HTERT RPE-1 (cell line): Measurements from ENCODE around the gene FMC1.
"Not testable (repeated sequence)": the region's sequence is repeated elsewhere in the genome, so short reads cannot be mapped to it uniquely, and the experiment has no call there.

Experiments used
- in situ Hi-C: fragments of 300-500 bp; cut with MboI; formaldehyde crosslinking; loops from 4 replicates; pipeline ENCODE4 v1.14.3; 2020; ENCODE audit warnings: low sequenced_read_pairs

Gene FMC1

DNA sequence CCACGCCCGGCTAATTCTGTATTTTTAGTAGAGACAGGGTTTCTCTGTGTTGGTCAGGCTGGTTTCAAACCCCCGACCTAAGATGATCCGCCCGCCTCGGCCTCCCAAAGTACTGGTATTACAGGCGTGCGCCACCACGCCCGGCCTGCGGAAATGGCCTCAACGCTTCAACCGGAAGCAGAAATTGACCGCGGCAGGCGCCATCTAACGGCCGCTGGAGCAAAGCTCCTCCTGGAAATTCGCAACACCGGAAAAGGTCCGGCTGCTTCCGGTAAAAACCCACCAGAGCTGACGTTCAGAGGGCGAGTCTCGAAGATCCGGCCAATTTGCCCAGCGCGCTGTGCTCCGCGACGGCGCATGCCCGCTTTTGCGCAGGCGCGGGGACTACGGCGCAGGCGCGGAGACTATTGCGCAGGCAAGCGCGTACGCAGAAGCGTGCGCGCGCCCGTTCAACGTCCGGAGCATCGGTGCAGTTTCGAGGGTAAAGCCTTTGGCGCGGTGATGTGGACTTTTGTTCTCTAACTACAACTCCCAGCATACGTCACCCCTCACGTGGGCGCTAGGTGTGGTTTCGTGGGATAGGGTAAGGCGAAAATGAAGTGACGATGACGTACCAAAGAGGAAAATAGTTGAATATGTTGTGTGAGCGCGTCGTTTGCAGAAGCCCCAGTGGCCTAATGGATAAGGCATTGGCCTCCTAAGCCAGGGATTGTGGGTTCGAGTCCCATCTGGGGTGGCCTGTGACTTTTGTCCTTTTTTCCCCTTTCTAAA, 915 bp upstream of the FMC1 start:
- in situ Hi-C loops = no loop called here

DNA sequence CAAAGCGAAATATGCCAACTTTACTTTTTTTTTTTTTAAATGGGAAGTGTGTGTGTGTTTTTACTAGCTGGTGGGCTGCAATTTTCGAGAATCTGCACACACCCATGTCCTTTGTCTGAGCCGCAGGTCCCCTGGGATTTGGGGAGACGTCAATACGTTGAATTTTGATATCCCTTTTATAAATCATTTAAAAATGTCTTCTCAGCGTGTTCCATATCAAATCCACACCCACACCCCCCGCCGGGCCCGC, 404 bp upstream of the FMC1 start:
- in situ Hi-C loops = no loop called here

DNA sequence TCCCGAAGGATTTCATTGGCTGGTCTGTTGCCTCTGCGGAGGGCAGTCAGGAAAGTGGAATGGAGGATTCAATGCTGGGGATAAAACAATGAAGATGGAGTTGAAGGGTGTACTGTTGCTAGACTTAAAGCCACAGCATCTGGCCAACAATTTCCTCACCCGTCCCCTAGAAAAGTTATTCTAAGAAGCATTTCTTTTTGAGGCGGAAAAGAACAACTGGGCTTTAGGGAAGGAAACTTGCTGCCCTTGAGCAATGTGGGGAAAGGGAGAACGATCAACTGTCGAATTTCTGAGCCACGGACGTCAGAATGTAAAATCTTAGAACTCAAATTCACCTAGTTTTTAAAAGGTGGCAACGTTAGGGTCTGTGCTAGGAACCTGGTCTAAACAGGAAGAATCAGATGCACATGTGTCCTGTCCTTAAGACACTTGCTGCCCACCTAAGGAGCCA, 664 bp downstream of the FMC1 start:
- in situ Hi-C loops = no loop called here

DNA sequence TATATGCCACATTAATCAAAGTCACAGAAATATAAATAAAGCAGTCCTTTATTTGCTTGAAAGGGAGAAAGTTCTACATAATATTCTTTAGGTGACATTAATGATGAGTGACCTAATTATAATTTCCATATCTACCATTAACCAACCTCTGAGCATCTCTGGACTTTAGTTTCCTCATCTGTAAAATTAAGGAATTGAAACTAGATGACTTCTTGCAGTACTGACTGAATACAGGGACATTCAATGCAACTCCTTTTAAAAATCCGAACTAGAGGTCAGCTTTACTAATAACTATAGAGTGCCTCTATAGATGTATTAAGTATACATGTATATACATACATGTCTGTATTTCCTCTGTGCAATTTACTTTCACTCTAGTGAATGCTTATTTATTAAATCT, 3.9 kb downstream of the FMC1 start:
- in situ Hi-C loops = no loop called here

DNA sequence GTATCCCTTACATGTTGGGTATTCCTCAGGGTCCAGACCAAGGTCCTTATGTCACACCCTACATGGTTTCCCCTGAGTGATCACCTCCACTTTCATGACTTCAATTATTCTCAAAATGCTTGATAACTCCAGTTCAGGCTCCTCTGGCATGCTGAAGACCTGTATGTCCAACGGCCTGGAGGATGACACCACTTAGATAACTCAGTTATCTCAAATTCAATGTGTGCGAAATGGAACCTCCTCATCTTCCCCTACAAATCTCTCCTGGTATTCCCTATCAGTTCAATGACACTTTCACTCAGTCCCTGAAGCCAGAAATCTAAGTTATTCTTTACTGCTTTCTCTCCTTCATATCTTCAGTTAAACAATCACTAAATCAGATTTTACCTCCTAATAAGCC, 9.9 kb downstream of the FMC1 start:
- in situ Hi-C loops = no loop called here

DNA sequence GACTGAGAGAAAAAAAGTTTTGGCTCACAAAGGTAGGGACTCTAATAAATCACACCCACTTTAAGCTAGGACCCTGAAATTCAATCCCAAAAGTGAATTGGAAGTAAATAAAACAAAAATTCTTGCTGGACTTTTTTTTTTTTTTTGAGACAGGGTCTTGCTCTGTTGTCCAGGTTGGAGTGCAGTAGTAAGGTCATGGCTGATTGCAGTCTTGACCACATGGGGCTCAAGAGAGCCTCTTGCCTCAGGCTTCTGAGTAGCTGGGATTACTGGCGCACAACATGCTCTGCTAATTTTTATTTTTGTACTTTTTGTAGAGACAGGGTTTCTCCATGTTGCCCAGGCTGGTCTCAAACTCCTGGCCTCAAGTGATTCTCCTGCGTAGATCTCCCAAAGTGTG, 13.6 kb downstream of the FMC1 start:
- in situ Hi-C loops = no loop called here

DNA sequence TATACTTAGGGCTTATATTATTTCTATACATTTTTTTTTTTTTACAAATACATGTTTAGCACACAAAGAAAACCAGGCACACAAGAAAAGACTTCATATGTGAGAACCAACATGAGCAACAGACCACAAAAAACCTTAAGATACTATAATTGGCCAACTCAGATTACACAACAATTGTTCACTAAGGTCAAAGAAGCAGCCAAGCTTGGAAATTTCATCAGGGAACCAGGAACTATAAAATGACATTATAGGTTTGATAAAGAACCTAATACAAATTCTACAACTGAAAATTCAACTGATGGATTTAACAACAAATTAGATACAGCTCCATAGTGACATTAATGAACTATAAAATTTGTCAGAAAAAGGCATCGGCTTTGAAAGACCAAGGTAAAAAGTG, 14.2 kb downstream of the FMC1 start:
- in situ Hi-C loops = no loop called here

DNA sequence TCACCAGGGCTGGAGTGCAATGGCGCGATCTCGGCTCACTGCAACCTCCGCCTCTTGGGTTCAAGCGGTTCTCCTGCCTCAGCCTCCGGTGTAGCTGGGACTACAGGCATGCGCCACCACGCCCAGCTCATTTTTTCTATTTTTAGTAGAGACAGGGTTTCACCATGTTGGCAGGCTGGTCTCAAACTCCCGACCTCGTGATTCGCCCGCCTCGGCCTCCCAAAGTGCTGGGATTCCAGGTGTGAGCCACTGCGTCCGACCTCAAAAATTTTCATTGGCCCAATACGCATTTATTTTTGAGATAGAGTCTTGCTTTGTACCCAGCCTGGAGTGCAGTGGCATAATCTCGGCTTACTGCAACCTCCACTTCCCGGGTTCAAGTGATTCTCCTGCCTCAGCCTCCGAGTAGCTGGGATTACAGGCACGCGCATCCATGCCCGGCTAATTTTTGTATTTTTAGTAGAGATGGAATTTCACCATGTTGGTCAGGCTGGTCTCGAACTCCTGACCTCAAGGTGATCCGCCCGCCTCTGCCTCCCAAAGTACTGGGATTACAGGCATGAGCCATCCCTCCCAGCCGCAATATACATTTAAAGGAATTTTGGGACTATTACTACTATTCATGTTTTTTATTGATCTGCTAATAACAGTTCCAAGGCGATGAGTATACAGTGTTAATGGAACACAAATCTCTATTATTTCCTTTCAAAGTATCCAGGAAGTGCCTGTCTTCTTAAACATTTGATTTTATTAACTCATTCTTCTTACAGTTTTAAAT, 16.8 kb downstream of the FMC1 start:
- in situ Hi-C loops = not testable (repeated sequence)

DNA sequence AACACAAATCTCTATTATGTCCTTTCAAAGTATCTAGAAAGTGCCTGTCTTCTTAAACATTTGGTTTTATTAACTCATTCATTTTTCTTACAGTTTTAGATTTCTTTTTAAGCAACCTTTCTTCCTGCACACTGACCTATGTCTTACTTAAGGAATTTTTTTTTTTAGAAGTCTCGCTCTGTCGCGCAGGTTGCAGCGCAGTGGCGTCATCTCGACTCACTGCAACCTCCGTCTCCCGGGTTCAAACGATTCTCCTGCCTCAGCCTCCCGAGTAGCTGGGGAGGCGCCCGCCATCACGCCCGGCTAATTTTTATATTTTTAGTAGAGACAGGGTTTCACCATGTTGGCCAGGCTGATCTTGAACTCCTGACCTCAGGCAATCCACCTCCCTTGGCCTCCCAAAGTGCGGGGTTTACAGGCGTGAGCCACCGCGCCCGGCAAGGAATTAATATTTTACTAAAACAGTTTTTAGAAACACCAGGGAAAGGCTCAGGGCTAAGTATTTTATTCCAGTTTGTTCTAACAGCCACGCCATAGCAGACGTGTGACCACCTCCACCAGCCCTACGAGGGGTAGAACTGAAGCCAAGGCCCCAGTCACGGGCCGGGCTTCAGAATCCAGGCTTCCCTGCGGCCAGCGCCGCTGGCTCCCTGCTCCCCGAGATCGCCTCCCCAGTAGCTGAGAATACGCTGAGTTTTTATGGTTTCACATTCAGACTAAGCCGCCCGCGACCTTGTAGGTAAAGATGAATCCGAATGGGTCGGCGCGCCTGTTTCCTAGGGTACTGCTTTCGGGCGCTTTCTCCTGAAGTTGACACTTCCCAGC, 17.6 kb downstream of the FMC1 start:
- in situ Hi-C loops = no loop called here

DNA sequence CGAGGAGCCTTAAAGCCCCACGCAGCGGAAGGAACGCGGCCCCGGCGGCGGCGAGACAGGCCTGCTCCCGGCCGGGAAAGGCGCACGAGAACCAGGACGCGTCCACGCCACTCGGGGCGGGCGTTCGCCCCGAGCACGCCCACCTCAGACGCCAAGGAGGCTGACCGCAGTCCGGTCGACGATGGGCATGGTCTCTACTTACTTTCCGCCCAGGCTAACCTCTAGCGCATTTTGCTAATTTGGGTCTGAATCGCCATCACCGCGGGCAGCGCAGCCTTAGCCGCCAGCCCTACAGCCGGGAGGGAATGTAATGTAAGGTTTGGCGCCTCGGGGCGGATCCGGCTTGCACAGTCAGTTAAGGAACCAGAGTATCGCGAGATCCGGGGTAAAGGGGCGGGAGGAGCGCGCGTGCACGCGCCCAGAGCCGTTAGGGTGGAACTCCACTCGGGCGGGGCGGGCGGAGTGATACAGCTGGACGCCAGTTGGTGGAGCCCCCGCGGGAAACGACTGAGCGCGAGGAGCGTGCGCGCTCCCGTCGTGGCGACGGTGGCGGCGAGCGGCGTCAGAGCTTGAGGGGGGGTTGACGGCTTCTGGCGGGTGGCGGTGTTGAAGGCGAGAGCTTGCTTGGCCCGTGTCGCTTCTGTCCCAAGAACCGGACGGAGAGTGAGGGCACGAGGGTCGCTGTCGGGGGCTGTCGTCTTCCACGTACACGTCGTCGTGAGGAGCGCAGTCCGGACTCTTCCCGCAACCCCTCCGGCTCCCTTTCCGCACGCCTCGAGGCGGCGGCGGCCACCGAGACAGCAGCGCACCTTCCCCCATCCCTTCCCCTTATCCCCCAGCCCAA, 18.5 kb downstream of the FMC1 start, which contains the start of gene LUC7L2:
Gene LUC7L2 (plus strand): TSS at position 529 of the 844 bp plus-strand sequence. CDS start 368 bp downstream, outside the sequence.
- in situ Hi-C loops = no loop called here

DNA sequence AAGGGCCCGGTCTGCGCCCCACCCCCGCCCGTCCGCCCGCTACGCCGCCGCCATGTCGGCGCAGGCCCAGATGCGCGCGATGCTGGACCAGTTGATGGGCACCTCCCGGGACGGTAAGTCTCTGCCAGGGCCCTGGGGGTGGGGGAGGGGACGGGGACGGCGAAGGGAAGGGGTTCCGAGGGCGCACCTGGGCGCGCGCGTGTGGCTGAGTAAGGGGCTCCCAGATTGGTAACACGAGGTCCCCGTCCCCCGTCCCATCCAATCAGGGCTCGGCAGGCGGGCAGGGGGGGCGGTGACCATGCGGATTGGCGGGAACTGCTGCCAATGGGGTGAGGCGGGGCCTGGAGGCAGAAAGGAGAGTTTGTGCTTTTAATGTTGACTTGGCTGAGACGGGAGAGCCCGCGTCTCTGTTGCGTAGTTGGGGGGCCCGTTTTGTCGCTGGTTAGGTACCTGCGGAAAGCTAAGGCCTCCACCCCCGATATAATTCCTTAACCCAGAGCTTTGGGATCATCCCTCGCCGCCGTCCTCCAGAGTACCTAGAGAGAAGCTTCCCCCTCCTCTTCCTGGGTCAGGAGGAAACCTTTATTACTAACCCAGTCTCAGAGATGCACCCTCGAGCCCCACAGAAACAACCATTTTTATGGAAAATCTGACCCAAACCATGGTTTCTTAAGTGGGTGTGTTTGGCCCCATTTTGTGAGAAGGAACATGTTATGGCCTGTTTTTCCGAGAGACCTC, 19.2 kb downstream of the FMC1 start:
- in situ Hi-C loops = no loop called here

DNA sequence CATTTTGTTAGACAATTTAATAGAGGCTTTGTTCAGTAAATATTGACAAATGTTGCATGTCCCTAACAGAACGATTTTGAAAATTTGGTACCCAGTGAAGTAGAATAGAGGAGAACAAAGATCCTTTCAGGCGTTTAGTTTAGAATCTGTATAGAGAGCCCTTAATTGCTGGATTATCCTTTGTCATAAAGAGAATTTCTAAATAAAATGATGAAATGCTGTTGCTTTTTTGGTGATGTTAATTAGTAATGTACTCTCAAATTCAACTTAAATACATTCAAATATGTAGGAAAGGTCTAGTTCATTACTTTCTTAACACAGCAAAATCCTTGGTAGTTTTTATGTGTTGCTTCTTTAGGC, 19.8 kb downstream of the FMC1 start:
- in situ Hi-C loops = no loop called here

DNA sequence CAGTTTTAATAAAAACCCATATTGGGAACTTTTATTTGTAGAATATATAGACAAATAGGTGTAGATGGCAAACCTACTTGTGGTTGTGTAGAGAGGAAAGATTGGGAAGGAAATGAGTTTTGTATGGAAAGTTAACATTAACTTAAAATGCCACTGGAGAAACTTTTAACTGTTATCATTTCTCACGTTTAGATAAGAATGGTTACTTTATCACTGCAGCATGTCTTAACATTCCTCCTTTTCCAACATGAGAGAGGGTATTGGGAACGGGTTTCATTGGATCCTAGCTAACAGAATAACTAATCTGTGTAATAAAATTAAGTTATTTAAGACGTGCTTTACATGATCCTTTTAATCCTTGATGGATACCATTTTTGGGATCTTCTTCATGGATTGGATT, 20.4 kb downstream of the FMC1 start:
- in situ Hi-C loops = no loop called here

DNA sequence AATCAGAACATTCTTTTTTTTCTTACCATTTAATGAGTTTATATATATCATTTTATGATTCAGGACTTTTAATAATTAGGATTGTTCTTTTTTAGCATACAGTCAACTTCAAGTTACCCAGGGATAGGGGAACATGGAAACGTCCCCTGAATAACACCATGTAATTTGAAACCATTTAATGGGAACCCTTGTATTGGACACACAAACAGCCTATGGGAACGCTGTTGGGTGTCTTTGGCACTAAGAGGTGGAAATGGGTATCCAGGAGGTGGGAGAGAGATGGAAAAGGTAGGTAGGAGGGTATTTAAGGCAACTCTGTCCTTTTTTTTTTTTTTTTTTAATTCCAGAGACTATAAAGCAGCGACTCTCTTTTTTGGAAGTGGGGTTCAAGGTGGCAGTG, 21.2 kb downstream of the FMC1 start:
- in situ Hi-C loops = no loop called here

DNA sequence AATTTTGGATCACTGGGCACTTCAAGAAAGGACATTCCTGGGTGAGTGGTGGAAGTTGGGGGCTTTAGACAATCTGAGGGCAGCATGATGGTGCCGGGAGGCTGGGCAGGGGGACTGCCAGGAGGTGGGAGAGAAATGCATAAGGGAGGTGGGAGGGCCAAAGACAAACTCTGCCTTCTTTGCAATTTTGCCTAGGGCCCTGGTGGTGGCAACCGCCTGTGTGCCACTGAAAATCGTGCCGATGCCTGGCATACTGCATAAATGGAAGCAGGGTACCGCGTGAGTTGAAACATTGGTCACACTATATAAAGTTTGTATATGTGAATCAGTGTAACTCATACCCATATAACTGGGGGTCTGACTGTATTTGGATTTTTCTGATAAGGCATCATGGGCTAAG, 21.8 kb downstream of the FMC1 start:
- in situ Hi-C loops = no loop called here

DNA sequence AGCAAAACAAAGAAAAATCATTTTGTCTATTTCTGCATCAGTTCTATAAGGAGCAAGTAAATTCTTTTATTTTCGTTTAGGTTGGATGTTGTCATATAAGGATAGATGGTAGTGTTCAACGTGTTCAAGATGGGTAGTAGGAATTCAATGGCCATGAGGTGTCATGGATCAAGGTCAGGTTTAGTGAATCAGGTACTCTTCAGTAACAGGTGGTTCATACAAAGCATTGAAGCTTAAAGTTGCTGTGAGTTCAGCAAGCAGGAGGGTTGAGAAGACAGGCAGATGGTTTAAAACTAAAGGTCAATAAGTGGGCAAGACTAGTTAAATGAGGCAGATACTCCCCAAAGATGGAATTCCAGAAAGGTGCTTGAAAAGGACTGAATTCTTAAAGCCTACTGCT, 24.2 kb downstream of the FMC1 start:
- in situ Hi-C loops = no loop called here

DNA sequence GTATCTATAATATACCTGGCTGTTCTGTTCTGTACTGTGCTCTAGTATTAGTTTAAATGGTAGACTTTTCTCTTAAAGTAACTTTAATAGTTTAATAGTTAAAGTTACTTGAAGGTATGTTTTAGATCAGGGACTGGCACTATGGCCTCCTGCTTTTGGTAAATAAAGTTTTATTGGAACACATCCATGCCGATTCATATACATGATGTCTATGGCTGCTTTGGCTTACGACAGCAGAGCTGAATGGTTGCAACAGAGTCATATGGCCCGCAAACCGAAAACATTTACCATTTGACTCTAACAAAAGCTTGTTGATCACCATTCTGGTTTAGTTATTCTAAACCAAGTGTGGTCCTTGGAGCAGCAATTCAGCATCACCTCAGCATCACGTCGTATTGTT, 25.3 kb downstream of the FMC1 start:
- in situ Hi-C loops = no loop called here

DNA sequence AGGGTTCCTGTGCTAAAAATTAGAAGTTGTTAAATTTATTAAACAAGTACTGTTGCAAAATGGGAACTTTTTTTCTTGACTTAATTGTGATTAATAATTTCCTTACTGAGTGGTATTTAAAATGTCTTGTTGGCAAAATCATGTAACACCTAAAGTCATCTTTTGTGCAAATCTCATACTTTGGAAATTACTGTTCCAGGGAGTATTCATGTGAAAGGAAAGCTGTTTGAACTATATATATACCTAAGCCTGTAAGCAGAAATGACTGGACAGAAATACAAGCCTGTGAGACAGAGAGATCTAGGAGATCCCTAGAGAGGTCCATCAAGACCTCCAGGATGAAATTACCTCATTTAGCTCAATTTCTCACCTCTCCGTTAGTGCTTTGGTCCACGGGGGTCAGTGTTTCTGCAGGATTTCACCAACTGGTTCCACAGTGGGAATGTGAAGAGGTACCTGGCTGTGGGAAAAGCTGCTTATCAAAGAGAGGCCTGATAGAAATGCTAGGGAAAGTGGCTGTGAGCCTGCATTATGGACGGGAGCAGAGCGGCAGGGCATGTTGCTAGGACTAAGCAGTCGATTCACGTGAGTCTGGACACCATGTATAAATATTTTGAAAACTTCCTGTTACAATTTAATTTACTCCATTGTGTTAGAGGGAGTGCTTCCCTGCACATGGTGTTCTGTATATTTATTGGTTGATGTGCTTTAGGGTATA, 26.5 kb downstream of the FMC1 start:
- in situ Hi-C loops = no loop called here

DNA sequence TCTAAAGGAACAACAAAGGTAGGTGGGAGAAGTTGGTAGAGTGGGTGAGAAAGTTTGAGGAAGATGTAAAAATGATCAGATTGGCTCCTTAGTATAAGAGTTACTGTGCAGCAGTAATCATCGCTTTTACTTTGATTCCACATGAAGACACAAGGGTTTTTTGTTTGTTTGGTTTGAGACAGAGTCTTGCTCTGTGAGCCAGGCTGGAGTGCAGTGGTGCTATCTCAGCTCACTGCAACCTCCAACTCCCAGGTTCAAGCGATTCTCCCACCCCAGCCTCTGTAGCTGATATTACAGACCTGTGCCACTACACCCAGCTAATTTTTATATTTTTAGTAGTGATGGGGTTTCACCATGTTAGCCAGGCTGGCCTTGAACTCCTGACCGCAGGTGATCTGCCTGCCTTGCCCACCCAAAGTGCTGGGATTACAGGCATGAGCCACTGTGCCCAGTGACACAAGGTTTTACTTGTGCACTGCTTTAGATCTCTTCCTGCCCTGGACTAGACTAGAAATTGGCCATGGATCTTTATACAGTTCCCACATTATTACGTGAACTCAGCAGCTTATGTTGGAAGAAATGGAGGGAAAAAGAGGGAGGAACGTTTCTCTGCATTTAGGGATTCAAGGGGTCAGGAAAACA, 29.3 kb downstream of the FMC1 start:
- in situ Hi-C loops = no loop called here
